NCI-H345 treated with DMSO at 0.1 percent for 48 hours (cell line): ENCODE results near the gene LRIG2.
A peak's percentile ranks its signal among the peaks of the same experiment; 100 is the strongest.
"Not testable (repeated sequence)": the region's sequence is repeated elsewhere in the genome, so short reads cannot be mapped to it uniquely, and the experiment has no call there.

Experiments used
- DNase-seq: peaks from one replicate; lab custom pipeline; 2025; ENCODE audit not compliant: unreplicated experiment; lab: John Stamatoyannopoulos, UW

LRIG2 gene, protein sequence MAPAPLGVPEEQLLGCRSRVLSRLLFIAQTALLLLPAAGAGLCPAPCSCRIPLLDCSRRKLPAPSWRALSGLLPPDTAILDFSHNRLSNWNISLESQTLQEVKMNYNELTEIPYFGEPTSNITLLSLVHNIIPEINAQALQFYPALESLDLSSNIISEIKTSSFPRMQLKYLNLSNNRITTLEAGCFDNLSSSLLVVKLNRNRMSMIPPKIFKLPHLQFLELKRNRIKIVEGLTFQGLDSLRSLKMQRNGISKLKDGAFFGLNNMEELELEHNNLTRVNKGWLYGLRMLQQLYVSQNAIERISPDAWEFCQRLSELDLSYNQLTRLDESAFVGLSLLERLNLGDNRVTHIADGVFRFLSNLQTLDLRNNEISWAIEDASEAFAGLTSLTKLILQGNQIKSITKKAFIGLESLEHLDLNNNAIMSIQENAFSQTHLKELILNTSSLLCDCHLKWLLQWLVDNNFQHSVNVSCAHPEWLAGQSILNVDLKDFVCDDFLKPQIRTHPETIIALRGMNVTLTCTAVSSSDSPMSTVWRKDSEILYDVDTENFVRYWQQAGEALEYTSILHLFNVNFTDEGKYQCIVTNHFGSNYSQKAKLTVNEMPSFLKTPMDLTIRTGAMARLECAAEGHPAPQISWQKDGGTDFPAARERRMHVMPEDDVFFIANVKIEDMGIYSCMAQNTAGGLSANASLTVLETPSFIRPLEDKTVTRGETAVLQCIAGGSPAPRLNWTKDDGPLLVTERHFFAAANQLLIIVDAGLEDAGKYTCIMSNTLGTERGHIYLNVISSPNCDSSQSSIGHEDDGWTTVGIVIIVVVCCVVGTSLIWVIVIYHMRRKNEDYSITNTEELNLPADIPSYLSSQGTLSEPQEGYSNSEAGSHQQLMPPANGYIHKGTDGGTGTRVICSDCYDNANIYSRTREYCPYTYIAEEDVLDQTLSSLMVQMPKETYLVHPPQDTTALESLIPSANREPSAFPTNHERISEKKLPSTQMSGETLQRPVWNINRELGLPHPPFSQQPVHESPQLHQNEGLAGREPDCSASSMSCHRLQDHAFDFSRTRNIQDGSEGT

DNA sequence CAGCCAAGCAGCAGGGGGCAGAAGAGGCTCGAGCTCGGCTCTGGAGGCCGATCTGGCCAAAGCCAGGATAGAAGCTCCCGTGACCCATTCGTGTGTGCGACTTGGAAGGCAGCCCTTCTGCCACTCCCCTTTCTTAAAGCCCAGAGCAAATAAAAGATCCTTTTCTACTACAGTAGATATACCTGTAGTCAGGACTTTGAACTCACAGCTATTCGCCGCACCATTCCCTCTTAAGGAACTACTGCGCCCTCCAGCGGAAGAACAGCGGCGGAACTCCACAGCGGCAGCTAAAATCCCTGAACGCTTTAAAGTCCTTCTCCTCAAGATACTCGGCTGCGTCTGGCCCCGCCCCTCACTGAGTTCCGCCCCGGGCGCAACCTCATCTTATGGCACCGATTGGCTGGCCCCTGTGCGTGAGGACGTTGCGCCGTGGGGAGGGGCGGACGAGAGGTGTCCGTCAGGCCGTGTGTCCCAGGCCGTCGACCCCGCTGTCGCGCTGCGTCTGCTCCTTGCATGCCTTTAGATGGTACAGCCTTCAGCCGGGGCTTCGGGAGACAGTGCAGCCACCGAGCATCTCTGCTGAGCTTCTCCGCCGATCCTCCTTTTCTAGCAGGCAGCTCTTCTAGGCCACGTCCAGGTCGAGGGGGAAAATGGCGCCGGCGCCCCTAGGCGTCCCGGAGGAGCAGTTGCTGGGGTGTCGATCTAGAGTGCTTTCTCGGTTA lies at the start of gene LRIG2:
Gene LRIG2, plus strand, starts transcription at position 442 of the 722 bp plus-strand sequence. Its CDS starts 209 bp downstream, at position 651.
- peak; percentile 97 for DNase-seq

DNA sequence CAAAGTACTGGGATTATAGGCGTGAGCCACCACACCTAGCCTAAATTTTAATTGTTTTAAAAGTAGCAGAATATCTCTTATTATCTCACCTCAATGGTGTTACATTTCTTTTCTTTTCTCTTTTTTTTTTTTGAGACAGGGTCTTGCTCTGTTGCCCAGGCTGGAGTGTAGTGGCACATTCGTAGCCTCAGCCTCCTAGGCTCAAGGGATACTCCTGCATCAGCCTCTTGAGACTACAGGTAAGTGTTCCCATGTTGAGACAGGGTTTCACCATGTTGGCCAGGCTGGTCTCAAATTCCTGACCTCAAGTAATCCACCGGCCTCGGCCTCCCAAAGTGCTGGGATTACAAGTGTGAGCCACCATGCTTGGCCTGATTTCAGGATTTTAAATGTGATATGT lies 49.7 kb upstream of the LRIG2 start:
- not testable (repeated sequence) for DNase-seq

DNA sequence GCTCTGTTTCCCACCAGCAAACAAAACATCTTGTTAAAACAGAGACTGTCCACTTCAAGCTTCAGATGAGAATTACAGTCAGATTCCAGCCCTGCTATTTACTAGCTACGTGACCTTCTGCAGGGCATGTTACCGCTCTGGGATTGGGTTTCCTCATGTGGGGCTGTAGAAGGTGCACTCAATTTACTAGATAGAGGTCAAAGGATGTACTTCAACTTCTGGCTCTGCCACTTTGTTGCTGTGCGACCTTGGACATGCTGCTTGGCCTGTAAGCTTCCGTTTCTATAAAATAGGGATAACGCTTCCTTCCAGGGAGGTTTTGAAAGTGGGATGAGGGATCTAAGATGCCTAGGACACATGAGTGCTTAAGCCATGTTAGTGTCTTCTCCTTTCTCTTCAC lies 46.0 kb upstream of the LRIG2 start:
- no peak for DNase-seq

DNA sequence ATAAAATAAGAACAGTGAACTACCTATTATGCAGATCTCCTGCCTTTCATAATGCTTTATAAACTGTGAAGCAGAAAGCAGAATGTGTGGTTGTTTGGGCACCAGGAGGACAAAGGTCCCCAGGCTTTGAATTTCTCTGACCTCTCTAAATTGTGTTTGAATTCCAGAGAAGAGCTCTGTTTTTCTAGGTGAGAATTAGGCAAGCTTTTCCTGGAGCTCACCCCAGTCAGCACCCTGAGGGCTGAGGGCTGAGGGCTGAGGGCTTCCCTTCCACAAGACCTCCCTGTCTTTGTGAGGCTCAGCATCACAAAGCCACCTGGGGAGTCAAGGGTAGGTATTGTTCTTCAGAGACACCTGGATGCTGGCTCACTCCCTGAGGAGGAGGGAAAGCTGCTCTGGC lies 45.5 kb upstream of the LRIG2 start:
- DNase-seq, result peak; percentile 54

DNA sequence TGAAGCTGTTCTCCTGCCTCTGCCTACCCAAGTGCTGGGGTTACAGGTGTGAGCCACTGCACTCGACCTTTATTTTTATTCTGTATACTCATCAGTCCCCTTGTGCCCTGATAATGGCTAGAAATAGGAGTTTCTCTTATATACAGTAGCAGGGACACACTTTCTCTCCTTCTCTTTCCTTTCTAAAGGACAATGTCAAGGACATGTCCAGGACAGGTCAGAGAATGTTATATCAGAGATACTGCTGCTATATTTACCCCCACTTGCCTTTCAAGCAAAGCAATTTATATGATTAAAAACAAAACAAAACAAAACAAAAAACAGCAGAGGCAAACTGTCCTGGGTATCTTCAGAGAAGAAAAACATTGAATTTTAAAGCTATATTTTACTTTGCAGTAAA lies 43.2 kb upstream of the LRIG2 start:
- DNase-seq, result no peak

DNA sequence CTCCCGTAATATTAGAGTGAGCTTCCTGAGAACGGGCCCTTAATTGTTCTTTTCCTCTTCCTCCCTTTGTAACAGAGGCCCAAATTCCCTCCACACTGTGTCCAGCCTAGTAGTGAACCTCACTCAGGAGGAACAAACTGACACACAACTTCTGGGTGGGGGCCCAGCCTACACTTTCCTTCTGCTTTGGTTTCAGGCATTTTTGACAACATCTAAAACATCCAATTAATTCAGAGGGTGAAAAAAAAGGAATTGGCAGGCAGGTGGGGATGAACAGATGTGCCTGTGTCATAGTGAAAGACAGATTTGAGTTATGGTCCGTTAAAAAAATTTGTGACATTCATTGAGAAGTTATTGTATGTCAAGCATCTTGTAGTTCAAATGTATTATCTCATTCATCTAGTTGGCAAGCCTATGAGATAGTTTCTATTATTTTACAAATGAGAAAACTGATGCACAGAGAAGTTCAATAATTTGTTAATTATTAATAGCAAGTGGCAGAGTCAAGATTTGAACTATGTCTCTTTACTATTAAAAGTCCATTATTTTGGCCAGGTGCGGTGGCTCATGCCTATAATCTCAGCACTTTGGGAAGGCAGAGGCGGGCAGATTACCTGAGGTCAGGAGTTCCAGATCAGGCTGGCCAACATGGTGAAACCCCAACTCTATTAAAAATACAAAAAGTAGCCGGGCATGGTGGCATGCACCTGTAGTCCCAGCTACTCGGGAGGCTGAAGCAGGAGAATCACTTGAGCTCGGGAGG lies 41.6 kb upstream of the LRIG2 start:
- DNase-seq, result no peak

DNA sequence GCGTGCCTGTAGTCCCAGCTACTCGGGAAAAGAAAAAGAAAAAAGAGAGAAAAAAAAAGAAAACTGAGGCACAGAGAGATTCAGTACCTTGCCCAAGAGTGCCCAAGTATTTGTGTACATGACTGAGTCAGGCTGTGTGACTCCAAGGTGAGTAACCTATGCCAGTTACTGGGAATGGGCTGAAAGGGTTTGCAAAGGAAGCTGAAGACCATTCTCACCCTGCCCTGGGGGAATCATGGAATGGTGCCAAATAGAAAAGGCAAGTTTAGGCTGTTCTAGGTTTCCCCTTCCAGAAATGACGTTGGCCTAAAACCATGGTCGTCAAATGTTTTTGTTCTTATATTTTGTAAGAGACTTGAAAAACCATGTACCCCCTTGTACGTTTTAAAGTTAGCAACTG lies 37.9 kb upstream of the LRIG2 start:
- DNase-seq, result no peak

DNA sequence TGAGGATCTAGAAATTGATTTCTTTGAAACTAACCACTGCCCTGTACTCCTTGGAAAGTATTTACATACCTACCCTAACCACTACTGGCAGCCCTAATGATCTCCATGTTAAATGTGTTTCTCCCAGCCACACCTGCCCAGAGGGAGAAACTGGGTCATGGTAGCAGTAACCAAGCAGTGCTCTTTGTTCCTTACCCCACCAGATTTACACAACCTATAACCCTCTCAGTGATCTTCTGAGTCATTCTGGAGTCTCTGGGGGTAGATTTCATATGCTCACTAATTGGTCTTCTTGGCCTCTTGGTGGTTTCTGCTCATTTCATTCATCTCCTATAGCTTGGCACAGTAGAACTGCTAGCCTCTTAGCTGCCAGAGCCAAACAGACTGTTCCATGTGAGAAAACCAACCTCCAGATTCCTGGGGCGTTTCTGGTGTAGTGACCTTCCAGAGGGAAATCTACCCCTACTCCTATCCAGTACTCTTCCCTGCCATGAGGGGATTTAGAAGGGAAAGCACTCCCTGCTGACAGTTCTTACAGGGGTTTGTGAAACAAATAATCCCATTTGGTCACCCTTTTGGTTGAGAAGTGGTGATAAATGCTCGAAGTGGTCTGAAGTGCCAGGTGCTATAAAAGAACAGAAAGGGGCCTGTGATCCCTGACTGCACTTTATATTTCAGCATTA lies 36.2 kb upstream of the LRIG2 start:
- DNase-seq, result no peak

DNA sequence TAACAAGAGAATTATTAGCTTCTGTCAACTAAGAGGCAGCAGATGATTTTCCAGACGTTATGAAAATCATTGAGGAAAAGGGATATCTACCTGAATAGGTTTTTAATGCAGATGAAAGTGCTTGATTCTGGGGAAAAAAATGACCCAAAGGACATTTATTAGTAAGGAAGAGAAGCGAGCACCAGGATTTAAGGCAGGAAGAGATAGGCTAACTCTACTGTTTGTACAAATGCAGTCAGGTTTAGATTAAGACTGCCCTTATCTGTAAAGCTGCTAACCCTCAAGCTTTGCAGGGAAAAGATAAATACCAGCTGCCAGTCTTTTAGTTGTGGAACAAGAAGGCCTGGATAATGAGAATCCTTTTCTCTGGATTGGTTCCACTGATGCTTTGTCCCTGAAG lies 33.0 kb upstream of the LRIG2 start:
- no peak for DNase-seq

DNA sequence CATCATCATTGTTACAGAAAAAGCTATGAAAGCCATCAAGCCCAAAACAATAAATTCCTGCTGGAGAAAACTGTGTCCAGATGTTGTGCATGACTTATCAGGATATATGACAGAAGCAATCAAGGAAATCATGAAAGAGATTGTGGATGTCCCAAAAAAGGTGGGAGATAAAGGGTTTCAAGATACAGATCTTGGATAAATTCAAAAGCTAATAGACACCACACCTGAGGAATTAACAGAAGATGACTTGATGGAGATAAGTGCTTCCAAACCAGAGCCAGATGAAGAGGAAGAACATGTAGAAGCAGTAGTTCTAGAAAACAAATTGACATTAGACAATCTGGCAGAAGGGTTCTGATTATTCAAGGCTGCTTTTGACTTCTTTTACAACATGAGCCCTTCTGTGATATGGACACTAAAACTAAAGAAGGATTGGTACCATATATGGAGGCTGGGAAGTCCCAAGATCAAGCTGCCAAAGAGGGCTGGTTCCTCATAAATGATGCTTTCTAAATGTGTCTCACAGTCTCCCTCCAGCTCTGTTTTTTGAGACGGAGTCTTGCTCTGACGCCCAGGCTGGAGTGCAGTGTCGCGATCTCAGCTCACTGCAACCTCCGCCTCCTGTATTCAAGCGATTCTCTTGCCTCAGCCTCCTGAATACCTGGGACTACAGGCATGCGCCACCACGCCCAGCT lies 32.1 kb upstream of the LRIG2 start:
- DNase-seq, result no peak

DNA sequence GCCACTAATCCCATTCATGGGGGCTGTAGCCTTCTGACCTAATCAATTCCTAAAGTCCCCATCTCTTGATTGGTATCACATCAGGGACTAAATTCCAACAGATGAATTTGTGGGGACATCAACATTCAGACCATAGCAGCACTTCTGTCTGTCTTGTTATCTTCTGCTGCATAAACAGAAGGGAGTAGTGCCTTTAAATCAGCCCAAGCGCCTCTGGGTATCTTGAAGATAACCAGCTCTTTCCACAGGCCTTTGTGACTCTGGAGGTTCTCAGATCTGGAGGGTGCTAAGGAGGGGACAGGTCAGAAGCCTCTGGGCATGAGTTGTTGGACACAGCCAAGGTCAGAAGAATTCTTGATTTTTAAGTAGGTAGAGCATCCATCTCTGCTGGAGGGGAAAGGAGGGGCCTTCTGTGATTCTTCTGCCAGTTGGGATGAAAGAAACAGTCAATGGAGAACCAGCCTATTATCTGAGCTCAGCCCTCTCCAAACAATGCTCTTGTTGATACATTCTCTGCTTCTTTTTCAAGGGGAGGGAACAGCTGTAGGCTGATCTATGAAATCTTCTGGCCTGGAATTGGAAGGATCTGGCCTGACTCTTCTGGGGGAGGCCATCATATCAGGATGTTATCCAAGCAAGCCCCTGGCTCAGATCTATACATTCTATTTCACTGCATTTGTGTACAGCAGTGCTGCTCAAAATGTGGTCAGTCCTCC lies 31.3 kb upstream of the LRIG2 start:
- DNase-seq, result no peak

DNA sequence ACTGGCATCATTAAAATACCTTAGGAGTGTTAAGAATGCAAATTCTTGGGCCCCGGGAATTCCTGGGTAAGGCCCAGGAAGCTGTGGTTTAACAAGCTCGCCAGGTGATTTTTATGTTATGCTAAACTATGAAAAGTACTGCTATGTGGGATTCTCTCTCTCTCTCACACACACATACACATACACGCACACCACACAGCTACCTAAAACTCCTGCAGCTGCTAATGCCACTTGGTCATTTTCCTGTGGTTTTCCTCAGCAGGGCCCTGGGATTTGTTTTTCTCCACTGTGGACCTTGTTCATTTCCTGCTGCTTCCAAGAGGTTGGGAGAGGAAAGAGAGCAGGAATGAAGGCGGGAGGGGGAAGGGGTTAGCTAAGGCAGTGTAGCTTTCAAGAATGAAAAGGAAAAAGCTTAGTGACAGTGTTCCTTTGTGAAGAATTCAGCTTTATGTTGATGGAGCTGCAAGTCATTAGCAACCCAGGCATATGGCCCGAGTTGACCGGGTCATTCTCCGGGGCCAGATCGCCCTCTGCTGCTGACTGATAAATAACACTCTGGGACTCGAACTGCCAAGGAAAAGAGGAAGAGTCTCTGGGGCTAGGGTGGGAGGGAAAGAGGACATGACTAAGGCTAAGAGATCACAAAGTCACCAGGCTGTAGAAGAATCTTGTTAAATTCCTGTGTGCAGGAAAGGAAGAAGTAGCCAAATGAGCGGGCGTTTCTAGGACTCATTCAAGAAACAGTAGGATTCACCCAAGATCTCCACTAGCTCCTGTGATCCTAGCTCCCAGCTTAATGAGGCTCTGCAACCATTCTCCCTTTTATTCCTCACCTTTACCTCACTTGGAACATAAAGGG lies 30.5 kb upstream of the LRIG2 start:
- DNase-seq, result no peak

DNA sequence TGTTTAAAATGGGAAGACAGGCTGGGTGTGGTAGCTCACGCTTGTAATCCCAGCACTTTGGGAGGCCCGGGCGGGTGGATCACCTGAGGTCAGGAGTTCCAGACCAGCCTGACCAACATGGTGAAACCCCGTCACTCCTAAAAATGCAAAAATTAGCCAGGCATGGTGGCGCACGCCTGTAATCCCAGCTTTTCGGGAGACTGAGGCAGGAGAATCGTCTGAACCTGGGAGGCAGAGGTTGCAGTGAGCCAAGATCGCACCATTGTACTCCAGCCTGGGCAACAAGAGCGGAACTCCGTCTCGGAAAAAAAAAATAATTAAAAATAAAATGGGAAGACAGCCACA lies 29.9 kb upstream of the LRIG2 start:
- not testable (repeated sequence) for DNase-seq

DNA sequence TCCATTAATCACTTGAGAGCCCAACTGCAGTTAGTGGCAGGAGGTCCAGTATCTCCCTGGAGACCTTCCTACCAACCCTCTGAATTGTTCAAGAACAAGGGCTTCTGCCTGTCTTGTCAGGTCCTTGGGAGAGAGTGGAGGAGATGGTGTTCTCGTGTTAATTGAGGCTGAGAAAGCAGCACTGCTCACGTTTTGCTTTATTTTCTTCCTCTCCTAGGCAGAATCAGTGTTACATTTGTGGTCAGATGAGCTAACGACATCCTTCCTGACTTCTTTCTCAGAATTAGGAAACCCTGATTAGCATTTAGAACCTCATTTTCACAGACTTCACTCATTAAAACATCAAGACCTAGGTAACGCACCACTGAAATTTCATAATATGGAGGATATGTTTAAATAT lies 26.4 kb upstream of the LRIG2 start:
- DNase-seq, result no peak

DNA sequence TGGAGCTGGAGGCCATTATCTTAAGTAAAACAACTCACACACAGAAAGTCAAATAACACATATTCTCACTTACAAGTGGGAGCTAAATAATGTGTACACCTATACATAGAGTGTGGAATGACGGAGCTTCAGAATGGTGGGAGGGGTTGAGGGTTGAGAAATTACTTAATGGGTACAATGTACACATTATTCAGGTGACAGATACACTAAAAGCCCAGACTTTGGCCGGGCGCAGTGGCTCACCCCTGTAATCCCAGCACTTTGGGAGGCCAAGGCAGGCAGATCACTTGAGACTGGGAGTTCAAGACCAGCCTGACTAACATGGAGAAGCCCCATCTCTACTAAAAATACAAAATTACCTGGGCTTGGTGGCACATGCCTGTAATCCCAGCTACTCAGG lies 24.9 kb upstream of the LRIG2 start:
- no peak for DNase-seq

DNA sequence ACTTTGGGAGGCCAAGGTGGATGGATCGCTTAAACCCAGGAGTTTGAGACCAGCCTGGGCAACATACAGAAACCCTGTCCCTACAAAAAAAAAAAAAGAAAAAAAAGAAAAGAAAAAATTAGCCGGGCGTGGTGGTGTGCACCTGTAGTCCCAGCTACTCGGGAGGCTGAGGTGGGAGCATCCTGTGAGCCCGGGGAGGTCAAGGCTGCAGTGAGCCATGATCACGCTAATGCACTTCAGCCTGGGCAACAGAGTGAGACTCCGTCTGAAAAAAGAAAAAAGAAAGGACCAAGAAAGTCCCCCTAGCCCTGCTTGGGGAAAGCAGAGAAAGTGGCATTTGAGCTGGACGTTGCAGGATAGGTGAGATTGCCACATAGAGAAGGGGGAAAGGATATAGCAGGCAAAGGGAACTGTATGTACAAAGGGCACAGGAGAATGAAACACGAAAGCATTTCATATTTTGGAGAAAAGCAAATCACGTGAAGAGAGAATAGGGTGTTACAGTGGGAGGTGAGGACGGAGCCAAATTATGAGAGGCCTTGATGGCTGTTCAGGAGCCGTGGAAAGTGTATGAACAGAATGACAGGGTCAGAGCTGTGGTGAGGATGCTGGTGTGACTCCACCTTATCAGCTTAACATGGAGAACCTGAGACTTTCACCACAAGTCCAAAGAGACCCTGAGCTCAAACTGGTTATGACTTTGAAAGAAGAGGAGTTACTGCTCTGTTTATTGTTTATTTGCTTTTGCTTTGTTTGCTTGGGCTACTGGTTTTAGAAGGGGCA lies 19.5 kb upstream of the LRIG2 start:
- DNase-seq, result no peak

DNA sequence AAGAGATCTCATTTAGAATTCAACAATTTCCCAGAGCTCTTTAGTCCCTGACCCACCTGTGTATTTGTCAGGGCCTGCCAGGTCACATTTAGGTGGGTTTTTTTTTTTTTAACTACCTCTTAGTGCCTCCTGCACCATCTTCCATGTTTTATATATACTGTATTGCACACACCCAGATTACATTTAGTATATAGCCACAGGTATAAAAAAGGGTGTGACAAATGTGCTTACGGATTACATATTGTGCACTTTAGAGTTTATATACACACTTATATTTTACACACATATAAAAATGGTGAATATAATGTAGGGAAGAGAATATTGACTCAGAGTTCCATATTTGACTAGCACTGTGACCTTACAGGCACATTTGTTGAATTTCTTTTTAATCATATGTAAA lies 17.4 kb upstream of the LRIG2 start:
- DNase-seq, result no peak
